ENCODE data around the gene PLEKHA6. TPM values are rescaled to one million over a fixed set of nuclear protein-coding genes. Genes with fewer than 3 reads are reported as not detected.

Gene PLEKHA6
- total and polyA plus RNA-seq, 2 of the 8 experiments (the other 6 are each of a cell fraction or from before 2014, with no cell fraction given), result 4.8 to 20.2 TPM

- H3K4ac ChIP-seq (replicated peaks; ENCODE audit: insufficient read length, low read depth, low read length), result no peak overlapping the region
- H4K91ac ChIP-seq (replicated peaks; ENCODE audit: insufficient read length, low read length), result no peak overlapping the region
- H3K56ac ChIP-seq (replicated peaks; ENCODE audit: insufficient read length, low read depth, low read length), result no peak overlapping the region
- peaks cover 0 to 6% of the 10 kb centered on the region in 2 experiments; a peak in 1 of 4 replicates for H3K79me2 ChIP-seq (ENCODE audit: control insufficient read depth in 1 of 2, insufficient read depth in 2 of 2, low read length in 2 of 2)
- no peak overlapping the region for H4K8ac ChIP-seq (ENCODE audit: extremely low read depth, insufficient read depth, low read length)
- peak; percentile 79 for FAIRE-seq
- no peak overlapping the region for H3K14ac ChIP-seq (ENCODE audit: insufficient read length)
- H3K9ac ChIP-seq (replicated peaks in 1 of 4; ENCODE audit: extremely low read depth in 1 of 4, low read depth in 3 of 4, low read length in 3 of 4), result no peak overlapping the region
- H3K4me2 ChIP-seq (ENCODE audit: insufficient read depth in 1 of 2, low read depth in 2 of 2, low read length in 2 of 2), result no peak overlapping the region
- 66% methylated on average over 7 of the region's 7 CpGs; no CpG with 5 or more reads in 1 of the 2 experiments for WGBS, 2 experiments (ENCODE audit: extremely low coverage in 1 of 2, insufficient coverage in 1 of 2, insufficient read length in 1 of 2, insufficient replicate concordance in 2 of 2, low coverage in 1 of 2, low lambda C conversion rate in 2 of 2, missing lambda C conversion rate in 1 of 2)
- no peak overlapping the region; the same call in 1 of the 2 replicates for H3K27ac ChIP-seq (ENCODE audit: low read depth, low read length)
- DNase-seq (ENCODE audit: low read depth in 1 of 2, low spot score in 2 of 2), result peak; percentile 74 to 82
- H3K23me2 ChIP-seq (ENCODE audit: low read depth, low read length), result no peaks in the 10 kb centered on the region
- no peak overlapping the region for H2BK20ac ChIP-seq (ENCODE audit: low read length)
- H2BK120ac ChIP-seq (replicated peaks; ENCODE audit: low read depth, low read length), result no peak overlapping the region
- H2BK12ac ChIP-seq (ENCODE audit: low read depth, low read length), result no peak overlapping the region
- peaks cover 0 to 20% (median 7%) of the 10 kb centered on the region in 4 experiments; a peak in 4 of 8 replicates for H3K36me3 ChIP-seq (ENCODE audit: control insufficient read depth in 2 of 4, insufficient read depth in 4 of 4, low read length in 3 of 4)
- H3K79me1 ChIP-seq (ENCODE audit: low read depth, low read length), result no peaks in the 10 kb centered on the region
- no peak overlapping the region for H4K5ac ChIP-seq (ENCODE audit: insufficient read length, low read depth, low read length)
- no peaks in the 10 kb centered on the region for H3K27me3 ChIP-seq (replicated peaks in 1 of 4; ENCODE audit: control insufficient read depth in 3 of 4, extremely low read depth in 1 of 4, insufficient read depth in 3 of 4, low read length in 3 of 4)
- no peak overlapping the region for H2AK5ac ChIP-seq (ENCODE audit: low read depth, low read length)
- CTCF ChIA-PET (ENCODE audit: partially characterized antibody), result interaction anchor here (0.5 to 3.1 kb wide), 70 partner anchors 11 to 1222 kb away, joined by 3 to 48 read pairs (median 4); partner anchors contain the start of genes GOLT1A, PIK3C2B, PLEKHA6 and REN
- no peaks in the 10 kb centered on the region for H3K4me1 ChIP-seq (replicated peaks in 1 of 4; ENCODE audit: control insufficient read depth in 3 of 4, insufficient read depth in 4 of 4, low read length in 3 of 4)
- no peak overlapping the region for H2BK5ac ChIP-seq (ENCODE audit: low read depth, low read length)
- POLR2A ChIA-PET (ENCODE audit: partially characterized antibody), result interaction anchor here (0.7 to 3.8 kb wide), 11 partner anchors 11 to 220 kb away, joined by 3 to 30 read pairs (median 3); partner anchors contain the start of gene MDM4
- no peaks in the 10 kb centered on the region for H3K9me3 ChIP-seq (ENCODE audit: insufficient read depth in 2 of 2, low read depth in 1 of 2, low read length in 1 of 2)
- no peak overlapping the region for H3K23ac ChIP-seq (ENCODE audit: insufficient read length)
- H2BK15ac ChIP-seq (ENCODE audit: low read length), result no peak overlapping the region
- H2AFZ ChIP-seq (ENCODE audit: low read length), result no peak overlapping the region
- H3K4me3 ChIP-seq (ENCODE audit: extremely low read depth in 1 of 4, insufficient read depth in 2 of 4, low read depth in 3 of 4, low read length in 4 of 4), result no peak overlapping the region
- H3K18ac ChIP-seq (ENCODE audit: extremely low read depth, low read length), result no peak overlapping the region
- no peaks in the 10 kb centered on the region for H4K20me1 ChIP-seq (replicated peaks in 1 of 2; ENCODE audit: control insufficient read depth in 1 of 2, insufficient read depth in 2 of 2, low read length in 2 of 2)
- TF ChIP-seq CTBP2 (IDR thresholded peaks at IDR 0.05; ENCODE audit: borderline replicate concordance, insufficient read depth, insufficient read length, low read length), result no peak
- TF ChIP-seq CREB1 (IDR thresholded peaks at IDR 0.05), result no peak
- TF ChIP-seq USF2 (IDR thresholded peaks at IDR 0.05; ENCODE audit: low read length), result no peak
- TF ChIP-seq KDM4A (IDR thresholded peaks at IDR 0.05; ENCODE audit: low read depth, low read length, severe bottlenecking), result no peak
- no peak for TF ChIP-seq RFX5 (IDR thresholded peaks at IDR 0.05; ENCODE audit: borderline replicate concordance, low read depth, low read length)
- TF ChIP-seq SP1 (IDR thresholded peaks at IDR 0.05; ENCODE audit: low read depth, low read length), result no peak
- no peak for TF ChIP-seq POLR2AphosphoS5 (IDR thresholded peaks at IDR 0.05; ENCODE audit: low read depth, low read length)
- no peak for TF ChIP-seq MAX (IDR thresholded peaks at IDR 0.05)
- 0 out of 2 replicates have a peak, but pooled peaks have one; percentile 45 for TF ChIP-seq SP4 (IDR thresholded peaks at IDR 0.05; ENCODE audit: low read length)
- TF ChIP-seq PHF8 (conservative IDR thresholded peaks at IDR 0.05; ENCODE audit: low read depth, low read length), result no peak
Measured at GRCh38 chr1:204398197-204399125, 38.7 kb upstream of the PLEKHA6 start.
